ENCODE results near the gene MDC1.

MDC1 gene

GRCh38 chr6:30712441-30712945 is 4.6 kb downstream of the MDC1 start:
- H3K4me1 ChIP-seq (ENCODE audit: insufficient read depth, low read length), result peaks cover 5% of the 10 kb centered on the region
- no peak overlapping the region for H3K4me3 ChIP-seq (ENCODE audit: low read length)
- no peaks in the 10 kb centered on the region for H3K27me3 ChIP-seq (ENCODE audit: insufficient read depth, low read length)
- peaks cover 63% of the 10 kb centered on the region for H3K36me3 ChIP-seq (ENCODE audit: insufficient read depth, low read length)
- H3K9me3 ChIP-seq (ENCODE audit: low read length), result no peaks in the 10 kb centered on the region
- no peak overlapping the region for H2AFZ ChIP-seq (ENCODE audit: low read depth, low read length)

- H3K4me3 ChIP-seq (ENCODE audit: low read length), result no peak overlapping the region
- H3K9me3 ChIP-seq (ENCODE audit: low read length), result no peaks in the 10 kb centered on the region
- peaks cover 5% of the 10 kb centered on the region for H3K4me1 ChIP-seq (ENCODE audit: insufficient read depth, low read length)
- H3K27me3 ChIP-seq (ENCODE audit: insufficient read depth, low read length), result no peaks in the 10 kb centered on the region
- peaks cover 69% of the 10 kb centered on the region for H3K36me3 ChIP-seq (ENCODE audit: insufficient read depth, low read length)
- H2AFZ ChIP-seq (ENCODE audit: low read depth, low read length), result no peak overlapping the region
Observed at GRCh38 chr6:30711758-30712380, 5.2 kb downstream of the MDC1 start.

- Histone ChIP-seq H3K27me3 (ENCODE audit: insufficient read depth, low read length) (no peaks in the 10 kb centered on the region), H3K4me1 (ENCODE audit: insufficient read depth, low read length) (no peaks in the 10 kb centered on the region), H3K36me3 (ENCODE audit: insufficient read depth, low read length) (peaks cover 73% of the 10 kb centered on the region), H3K9me3 (ENCODE audit: low read length) (no peaks in the 10 kb centered on the region), H3K4me3 (ENCODE audit: low read length) (no peak overlapping the region), H2AFZ (ENCODE audit: low read depth, low read length) (no peak overlapping the region)
Observed at GRCh38 chr6:30709101-30709868, 7.8 kb downstream of the MDC1 start.

GRCh38 chr6:30707281-30707850 is 9.7 kb downstream of the MDC1 start:
- Histone ChIP-seq H3K36me3 (ENCODE audit: insufficient read depth, low read length) (peaks cover 71% of the 10 kb centered on the region), H3K4me1 (ENCODE audit: insufficient read depth, low read length) (no peaks in the 10 kb centered on the region), H3K27me3 (ENCODE audit: insufficient read depth, low read length) (no peaks in the 10 kb centered on the region), H3K4me3 (ENCODE audit: low read length) (no peak overlapping the region), H2AFZ (ENCODE audit: low read depth, low read length) (no peak overlapping the region), H3K9me3 (ENCODE audit: low read length) (no peaks in the 10 kb centered on the region)

DNA sequence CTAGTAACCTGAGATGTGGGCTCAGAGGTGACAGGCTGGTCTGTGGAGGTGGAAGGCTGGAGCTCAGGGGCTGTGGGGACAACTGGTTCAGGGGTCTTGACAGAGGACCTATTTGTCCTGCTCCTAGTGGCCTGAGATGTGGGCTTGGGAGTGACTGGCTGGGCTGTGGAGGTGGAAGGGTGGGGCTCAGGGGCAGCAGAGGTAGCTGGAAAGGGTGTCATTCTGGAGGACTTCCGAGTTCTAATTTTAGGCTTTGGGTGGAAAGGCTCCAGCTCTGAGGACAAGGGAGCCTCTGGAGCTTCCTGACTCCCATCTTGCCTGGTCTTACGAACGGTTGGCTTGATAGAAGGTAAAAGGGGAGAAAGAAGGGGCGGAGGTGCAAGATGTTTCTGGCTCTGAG is 11.5 kb downstream of the MDC1 start:
- Histone ChIP-seq H2AFZ (ENCODE audit: low read depth, low read length) (no peak overlapping the region), H3K36me3 (ENCODE audit: insufficient read depth, low read length) (peaks cover 62% of the 10 kb centered on the region), H3K9me3 (ENCODE audit: low read length) (no peaks in the 10 kb centered on the region), H3K4me1 (ENCODE audit: insufficient read depth, low read length) (no peaks in the 10 kb centered on the region), H3K4me3 (ENCODE audit: low read length) (no peak overlapping the region), H3K27me3 (ENCODE audit: insufficient read depth, low read length) (no peaks in the 10 kb centered on the region)

GRCh38 chr6:30703821-30704220 is 13.3 kb downstream of the MDC1 start:
- H3K4me3 ChIP-seq (ENCODE audit: low read length), result no peak overlapping the region
- H2AFZ ChIP-seq (ENCODE audit: low read depth, low read length), result no peak overlapping the region
- peaks cover 64% of the 10 kb centered on the region for H3K36me3 ChIP-seq (ENCODE audit: insufficient read depth, low read length)
- no peaks in the 10 kb centered on the region for H3K27me3 ChIP-seq (ENCODE audit: insufficient read depth, low read length)
- no peaks in the 10 kb centered on the region for H3K4me1 ChIP-seq (ENCODE audit: insufficient read depth, low read length)
- H3K9me3 ChIP-seq (ENCODE audit: low read length), result no peaks in the 10 kb centered on the region

- Histone ChIP-seq H3K4me1 (ENCODE audit: insufficient read depth, low read length) (no peaks in the 10 kb centered on the region), H2AFZ (ENCODE audit: low read depth, low read length) (no peak overlapping the region), H3K4me3 (ENCODE audit: low read length) (no peak overlapping the region), H3K9me3 (ENCODE audit: low read length) (no peaks in the 10 kb centered on the region), H3K27me3 (ENCODE audit: insufficient read depth, low read length) (no peaks in the 10 kb centered on the region), H3K36me3 (ENCODE audit: insufficient read depth, low read length) (peaks cover 59% of the 10 kb centered on the region)
Observed at GRCh38 chr6:30703011-30703410, 14.1 kb downstream of the MDC1 start.

DNA sequence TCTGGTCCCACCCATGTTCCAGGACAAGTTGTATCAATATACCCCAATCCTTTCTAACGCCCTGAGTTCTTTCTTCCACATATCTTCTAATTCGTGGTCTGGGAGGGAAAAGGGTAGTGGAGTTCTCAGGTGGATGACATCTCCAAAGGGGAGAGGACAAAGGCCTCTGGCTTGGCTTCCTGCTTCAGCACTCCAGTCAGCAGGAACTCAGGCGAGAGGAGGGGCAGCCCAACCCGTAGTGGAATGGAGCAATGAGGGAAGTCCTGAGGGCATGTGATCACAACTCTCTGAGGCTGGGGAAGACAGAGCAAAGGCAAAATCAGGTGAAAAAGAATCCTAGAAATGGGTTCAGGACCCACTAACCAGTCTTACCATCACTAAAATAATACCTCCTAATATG is 16.7 kb downstream of the MDC1 start:
- peaks cover 42% of the 10 kb centered on the region for H3K36me3 ChIP-seq (ENCODE audit: insufficient read depth, low read length)
- no peaks in the 10 kb centered on the region for H3K4me1 ChIP-seq (ENCODE audit: insufficient read depth, low read length)
- H2AFZ ChIP-seq (ENCODE audit: low read depth, low read length), result no peak overlapping the region
- no peaks in the 10 kb centered on the region for H3K27me3 ChIP-seq (ENCODE audit: insufficient read depth, low read length)
- no peaks in the 10 kb centered on the region for H3K9me3 ChIP-seq (ENCODE audit: low read length)
- H3K4me3 ChIP-seq (ENCODE audit: low read length), result no peak overlapping the region

GRCh38 chr6:30696432-30696831 is 20.6 kb downstream of the MDC1 start:
- Histone ChIP-seq H3K4me3 (ENCODE audit: low read length) (no peak overlapping the region), H2AFZ (ENCODE audit: low read depth, low read length) (no peak overlapping the region), H3K36me3 (ENCODE audit: insufficient read depth, low read length) (peaks cover 16% of the 10 kb centered on the region), H3K27me3 (ENCODE audit: insufficient read depth, low read length) (no peaks in the 10 kb centered on the region), H3K4me1 (ENCODE audit: insufficient read depth, low read length) (peaks cover 3% of the 10 kb centered on the region), H3K9me3 (ENCODE audit: low read length) (no peaks in the 10 kb centered on the region)

DNA sequence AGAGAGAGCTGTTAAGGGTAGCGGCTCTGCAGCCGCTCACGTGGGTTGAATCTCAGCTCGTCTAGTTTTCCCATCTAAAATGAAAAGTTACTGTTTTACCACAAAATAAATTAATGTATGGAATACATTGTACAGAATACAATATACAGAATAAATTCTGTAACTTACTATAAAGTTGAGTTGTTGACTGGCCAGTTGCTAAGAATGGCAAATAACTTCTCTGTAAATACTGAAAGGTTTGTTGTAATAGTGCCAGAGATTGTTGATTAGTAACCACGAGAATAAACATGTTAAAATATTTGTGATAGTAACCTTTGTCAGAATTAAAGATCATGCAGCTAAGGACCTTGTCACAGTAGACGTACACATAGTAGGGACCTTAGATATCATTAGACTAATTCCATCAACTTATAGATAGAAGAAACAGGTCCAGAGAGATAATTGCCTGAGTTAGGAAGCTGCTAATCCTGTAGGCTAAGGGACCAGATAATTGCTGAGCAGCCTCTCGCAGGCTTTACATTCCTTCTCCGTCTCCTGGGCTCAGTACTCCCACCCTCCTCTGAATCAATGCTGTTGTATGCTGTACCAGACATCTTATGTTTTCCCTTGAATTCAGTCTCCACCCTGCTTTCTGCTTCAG is 25.8 kb downstream of the MDC1 start:
- Histone ChIP-seq H3K27me3 (ENCODE audit: insufficient read depth, low read length) (no peaks in the 10 kb centered on the region), H3K4me1 (ENCODE audit: insufficient read depth, low read length) (peaks cover 36% of the 10 kb centered on the region), H3K9me3 (ENCODE audit: low read length) (no peaks in the 10 kb centered on the region), H3K4me3 (ENCODE audit: low read length) (peak overlapping the region; percentile 53), H2AFZ (ENCODE audit: low read depth, low read length) (peak overlapping the region; percentile 46), H3K36me3 (ENCODE audit: insufficient read depth, low read length) (no peaks in the 10 kb centered on the region)

DNA sequence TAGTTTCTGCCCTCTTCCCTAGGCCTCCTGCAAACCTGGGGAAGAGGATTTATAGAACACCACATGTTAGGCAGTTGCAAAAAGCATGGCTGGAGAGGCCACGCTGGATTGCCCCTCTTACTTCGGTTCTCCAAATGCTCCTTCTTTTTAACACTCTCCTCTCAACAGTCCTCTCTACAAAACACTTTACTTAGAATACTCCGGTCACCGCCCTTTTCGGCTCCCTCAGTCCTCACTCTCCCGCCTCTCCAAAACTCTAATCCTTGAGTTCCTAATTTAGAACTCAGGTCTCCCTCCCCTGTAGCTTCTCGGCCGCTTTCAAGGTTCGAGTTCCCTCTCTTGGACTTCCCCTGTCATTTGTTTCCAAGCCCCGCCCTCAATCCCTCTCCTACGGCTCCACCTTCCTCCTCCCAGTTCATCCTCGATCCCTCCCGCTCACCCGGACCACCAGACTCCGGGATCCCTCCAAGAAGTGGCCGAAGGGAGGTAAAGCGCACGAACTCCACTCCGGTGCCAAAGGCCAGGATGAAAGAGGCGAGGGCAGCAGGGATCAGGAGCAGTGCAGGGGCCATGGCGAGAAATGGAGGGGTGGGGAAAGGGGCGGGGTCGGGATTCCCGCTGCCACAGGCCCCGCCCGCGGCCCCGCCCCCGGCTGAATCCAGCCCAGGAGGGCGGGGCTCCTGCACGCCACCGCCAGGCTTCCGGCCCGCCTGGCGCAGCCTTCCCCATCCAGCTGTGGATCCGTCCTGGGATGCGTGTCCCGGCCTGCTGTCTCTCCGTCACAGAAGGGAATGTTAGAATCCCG is 26.5 kb downstream of the MDC1 start, which contains the start of gene NRM:
Gene NRM, minus strand, starts transcription at position 582 of the 805 bp plus-strand sequence. Its CDS starts 10 bp downstream, at position 572.
- peak within 1 kb of the TSS; percentile 46 for H2AFZ ChIP-seq (ENCODE audit: low read depth, low read length)

DNA sequence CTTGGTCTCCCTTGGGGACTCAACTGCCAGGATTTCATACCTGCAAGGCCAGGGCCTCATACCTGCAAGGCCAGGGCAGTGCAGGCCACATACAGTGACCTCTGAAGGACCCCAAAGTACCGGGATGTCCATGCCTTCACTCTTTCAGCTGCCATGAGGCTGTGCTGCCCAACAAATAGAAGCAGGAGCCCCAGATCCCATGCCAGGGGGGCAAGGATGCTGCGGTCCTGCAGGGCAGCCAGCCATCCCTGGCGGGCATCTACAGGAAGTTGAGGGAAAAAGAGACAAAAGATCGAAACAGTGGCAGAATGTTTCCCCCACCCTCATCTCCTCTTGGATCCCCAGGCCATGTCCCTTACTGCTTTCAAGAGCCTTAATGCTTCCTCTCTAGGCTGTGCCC is 27.1 kb downstream of the MDC1 start:
- no peaks in the 10 kb centered on the region for H3K36me3 ChIP-seq (ENCODE audit: insufficient read depth, low read length)
- peaks cover 49% of the 10 kb centered on the region for H3K4me1 ChIP-seq (ENCODE audit: insufficient read depth, low read length)
- no peaks in the 10 kb centered on the region for H3K9me3 ChIP-seq (ENCODE audit: low read length)
- peak overlapping the region; percentile 53 for H3K4me3 ChIP-seq (ENCODE audit: low read length)
- no peak overlapping the region for H2AFZ ChIP-seq (ENCODE audit: low read depth, low read length)
- H3K27me3 ChIP-seq (ENCODE audit: insufficient read depth, low read length), result no peaks in the 10 kb centered on the region

More for the DNA sequence above, 26.5 kb downstream of the MDC1 start, which contains the start of gene NRM:
- Histone ChIP-seq H3K9me3 (ENCODE audit: low read length) (no peaks in the 10 kb centered on the region), H3K4me1 (ENCODE audit: insufficient read depth, low read length) (peaks cover 43% of the 10 kb centered on the region), H3K27me3 (ENCODE audit: insufficient read depth, low read length) (no peaks in the 10 kb centered on the region), H3K4me3 (ENCODE audit: low read length) (peak within 1 kb of the TSS; percentile 53), H3K36me3 (ENCODE audit: insufficient read depth, low read length) (no peaks in the 10 kb centered on the region)

All from neuron (in vitro differentiated cells).